GM23338 (cell line): Measurements from ENCODE around the gene GDAP1L1.
A peak's percentile ranks its signal among the peaks of the same experiment; 100 is the strongest.

Experiments used
- CREB1 ChIP-seq: fragments of 250-450 bp; sonication (Bioruptor Pico); IDR thresholded peaks from 2 replicates; pipeline ENCODE4 v1.5.0; 2020; ENCODE audit warnings: low read depth, mild to moderate bottlenecking, moderate library complexity
- CTCF ChIP-seq, 2 experiments: fragments of 200-600 bp in 1 of 2; sonication (generic) in 1 of 2; conservative IDR thresholded peaks; 2 replicates each; pipeline versions ENCODE4 v1.5.1 to v1.6.1; 2016 to 2017; ENCODE audit warnings: antibody characterized with exemption in 2 of 2, low read depth in 2 of 2, mild to moderate bottlenecking in 2 of 2, moderate library complexity in 1 of 2
- EZH2 ChIP-seq: fragments of 200-600 bp; sonication (generic); IDR thresholded peaks from one replicate; pipeline ENCODE4 v1.8.0; 2017; ENCODE audit warnings: antibody characterized with exemption, mild to moderate bottlenecking, low read depth; ENCODE audit not compliant: unreplicated experiment
- EZH2phosphoT487 ChIP-seq: fragments of 200-600 bp; sonication (generic); IDR thresholded peaks from one replicate; pipeline ENCODE4 v1.8.1; 2018; ENCODE audit warnings: antibody characterized with exemption; ENCODE audit not compliant: unreplicated experiment
- POLR2AphosphoS5 ChIP-seq: IDR thresholded peaks from 2 replicates; pipeline ENCODE4 v1.6.1; 2016; ENCODE audit warnings: antibody characterized with exemption, low read depth
- TF ChIP-seq, protein P1 (sequence below): IDR thresholded peaks from one replicate; pipeline ENCODE4 v1.6.1; 2018; ENCODE audit warnings: antibody characterized with exemption; ENCODE audit not compliant: unreplicated experiment
- TF ChIP-seq, protein P2 (sequence below): IDR thresholded peaks from 2 replicates; pipeline ENCODE4 v1.6.1; 2016; ENCODE audit warnings: antibody characterized with exemption

DNA sequence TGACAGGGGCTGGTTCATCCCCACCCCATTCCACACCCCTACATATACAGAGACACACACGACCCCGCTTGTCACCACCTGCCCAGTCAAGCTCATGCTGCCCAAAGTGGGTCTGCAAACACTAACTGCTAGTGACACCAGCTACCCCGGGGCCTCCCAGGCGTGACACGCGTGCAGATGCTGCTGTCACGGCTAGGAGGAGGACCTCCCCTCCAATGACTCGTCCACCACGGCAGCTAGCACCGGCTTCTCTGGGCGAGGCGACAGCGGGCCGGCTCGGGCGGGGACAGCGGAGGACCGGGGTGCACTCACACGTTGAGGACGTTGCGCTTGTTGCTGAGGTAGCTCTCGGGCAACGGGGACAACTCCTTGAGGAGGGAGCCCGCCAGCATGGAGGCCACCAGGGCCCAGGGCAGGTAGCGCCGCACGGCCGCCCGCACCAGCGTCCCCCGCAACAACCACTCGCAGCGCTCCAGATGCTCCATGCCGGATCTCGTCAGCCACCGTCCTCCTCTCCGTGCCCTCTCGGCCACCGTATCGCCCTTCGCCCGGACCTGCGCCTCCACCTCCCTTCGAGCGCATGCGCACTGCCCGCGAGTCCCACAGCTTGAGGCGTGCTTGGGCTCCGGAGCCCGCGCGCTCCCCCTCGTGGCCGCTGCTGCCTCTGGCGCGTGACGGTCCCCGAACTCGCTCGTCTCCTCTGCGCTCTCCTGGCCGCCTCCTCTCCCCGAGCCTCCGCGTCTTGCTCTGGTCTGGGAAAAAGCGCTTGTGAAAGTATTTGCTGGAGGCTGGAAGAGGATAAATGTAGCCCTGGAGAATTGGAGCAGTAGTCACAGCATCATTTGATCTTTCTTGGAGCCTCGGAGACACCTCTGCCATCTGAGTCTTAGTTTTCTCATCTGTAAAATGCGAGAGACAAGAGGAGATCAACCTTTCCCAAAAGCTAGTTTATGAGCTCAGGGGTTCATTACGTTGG is 63.8 kb downstream of the GDAP1L1 start, which contains the start of gene FITM2:
- peak; percentile 73 to 97 for TF ChIP-seq CTCF (conservative IDR thresholded peaks at IDR 0.05; ENCODE audit: low read depth in 2 of 2)
- TF ChIP-seq POLR2AphosphoS5 = peak; percentile 79
- TF ChIP-seq EZH2 = no peak
- no peak for TF ChIP-seq EZH2phosphoT487
- peak; percentile 63; the same call in 1 of the 2 replicates for TF ChIP-seq CREB1 (CRISPR knock-in tag)
- TF ChIP-seq, protein P1, sequence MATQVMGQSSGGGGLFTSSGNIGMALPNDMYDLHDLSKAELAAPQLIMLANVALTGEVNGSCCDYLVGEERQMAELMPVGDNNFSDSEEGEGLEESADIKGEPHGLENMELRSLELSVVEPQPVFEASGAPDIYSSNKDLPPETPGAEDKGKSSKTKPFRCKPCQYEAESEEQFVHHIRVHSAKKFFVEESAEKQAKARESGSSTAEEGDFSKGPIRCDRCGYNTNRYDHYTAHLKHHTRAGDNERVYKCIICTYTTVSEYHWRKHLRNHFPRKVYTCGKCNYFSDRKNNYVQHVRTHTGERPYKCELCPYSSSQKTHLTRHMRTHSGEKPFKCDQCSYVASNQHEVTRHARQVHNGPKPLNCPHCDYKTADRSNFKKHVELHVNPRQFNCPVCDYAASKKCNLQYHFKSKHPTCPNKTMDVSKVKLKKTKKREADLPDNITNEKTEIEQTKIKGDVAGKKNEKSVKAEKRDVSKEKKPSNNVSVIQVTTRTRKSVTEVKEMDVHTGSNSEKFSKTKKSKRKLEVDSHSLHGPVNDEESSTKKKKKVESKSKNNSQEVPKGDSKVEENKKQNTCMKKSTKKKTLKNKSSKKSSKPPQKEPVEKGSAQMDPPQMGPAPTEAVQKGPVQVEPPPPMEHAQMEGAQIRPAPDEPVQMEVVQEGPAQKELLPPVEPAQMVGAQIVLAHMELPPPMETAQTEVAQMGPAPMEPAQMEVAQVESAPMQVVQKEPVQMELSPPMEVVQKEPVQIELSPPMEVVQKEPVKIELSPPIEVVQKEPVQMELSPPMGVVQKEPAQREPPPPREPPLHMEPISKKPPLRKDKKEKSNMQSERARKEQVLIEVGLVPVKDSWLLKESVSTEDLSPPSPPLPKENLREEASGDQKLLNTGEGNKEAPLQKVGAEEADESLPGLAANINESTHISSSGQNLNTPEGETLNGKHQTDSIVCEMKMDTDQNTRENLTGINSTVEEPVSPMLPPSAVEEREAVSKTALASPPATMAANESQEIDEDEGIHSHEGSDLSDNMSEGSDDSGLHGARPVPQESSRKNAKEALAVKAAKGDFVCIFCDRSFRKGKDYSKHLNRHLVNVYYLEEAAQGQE = no peak
- TF ChIP-seq, protein P2, sequence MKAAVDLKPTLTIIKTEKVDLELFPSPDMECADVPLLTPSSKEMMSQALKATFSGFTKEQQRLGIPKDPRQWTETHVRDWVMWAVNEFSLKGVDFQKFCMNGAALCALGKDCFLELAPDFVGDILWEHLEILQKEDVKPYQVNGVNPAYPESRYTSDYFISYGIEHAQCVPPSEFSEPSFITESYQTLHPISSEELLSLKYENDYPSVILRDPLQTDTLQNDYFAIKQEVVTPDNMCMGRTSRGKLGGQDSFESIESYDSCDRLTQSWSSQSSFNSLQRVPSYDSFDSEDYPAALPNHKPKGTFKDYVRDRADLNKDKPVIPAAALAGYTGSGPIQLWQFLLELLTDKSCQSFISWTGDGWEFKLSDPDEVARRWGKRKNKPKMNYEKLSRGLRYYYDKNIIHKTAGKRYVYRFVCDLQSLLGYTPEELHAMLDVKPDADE = no peak
